ENCODE data around the gene P2RX5. TPM values are rescaled to one million over a fixed set of nuclear protein-coding genes. Genes with fewer than 3 reads are reported as not detected.

The P2RX5 gene
- total and polyA plus RNA-seq, 10 of the 15 experiments (the other 5 are each of a cell fraction or from before 2014, with no cell fraction given): 6.9 to 28.8 (median 19.5) TPM

GRCh38 chr17:3659541-3660111 is 36.3 kb downstream of the P2RX5 start:
- no TSS peak for BruUV-seq (replicated peaks)
- no peak overlapping the region for H3K27ac ChIP-seq (ENCODE audit: control insufficient read depth, insufficient read depth)
- no peaks in the 10 kb centered on the region for H3K4me1 ChIP-seq (ENCODE audit: control insufficient read depth, insufficient read depth, low read length)
- no peaks in the 10 kb centered on the region for H3K9me3 ChIP-seq (replicated peaks; ENCODE audit: control insufficient read depth, insufficient read depth, low read length)
- H3K4me3 ChIP-seq: no peak overlapping the region
- H4K20me1 ChIP-seq (ENCODE audit: control insufficient read depth, insufficient read depth): no peaks in the 10 kb centered on the region
- no peak overlapping the region for H2AFZ ChIP-seq (ENCODE audit: control insufficient read depth, low read depth, low read length)
- in situ Hi-C loops (cut with MboI) (no loop called here), intact Hi-C loops (cut with micrococcal nuclease; ENCODE audit: unreplicated experiment) (loop anchor here (10.0 kb wide), 1 partner anchor 105 kb away; the partner anchor contains the start of gene TRPV3)
- SMC1A ChIA-PET (ENCODE audit: uncharacterized antibody, unreplicated experiment): no interaction called here
- H3K4me2 ChIP-seq (ENCODE audit: control insufficient read depth, insufficient read depth): no peak overlapping the region
- H3K9ac ChIP-seq (ENCODE audit: control insufficient read depth, insufficient read depth, low read length): no peak overlapping the region
- 93% methylated on average over 22 of the region's 22 CpGs for WGBS (ENCODE audit: insufficient coverage, insufficient replicate concordance, low lambda C conversion rate, missing lambda C conversion rate)
- ATAC-seq (no peak), FAIRE-seq (no peak), DNase-seq (ENCODE audit: low read depth, low spot score) (no peak)
- H3K27me3 ChIP-seq (replicated peaks in 1 of 2; ENCODE audit: control insufficient read depth in 2 of 2, insufficient read depth in 2 of 2, low read length in 1 of 2): no peaks in the 10 kb centered on the region
- H3K79me2 ChIP-seq (ENCODE audit: control insufficient read depth, insufficient read depth, low read length): no peaks in the 10 kb centered on the region
- no peaks in the 10 kb centered on the region for H3K36me3 ChIP-seq (ENCODE audit: control insufficient read depth in 2 of 2, insufficient read depth in 2 of 2, low read length in 1 of 2)
- RAD21 ChIA-PET (ENCODE audit: unreplicated experiment): no interaction called here
- POLR2A ChIA-PET: no interaction called here
- TF ChIP-seq SMAD1 (IDR thresholded peaks at IDR 0.05; ENCODE audit: low read depth, partially characterized antibody) (no peak), DPF2 (IDR thresholded peaks at IDR 0.05) (no peak), NKRF (conservative IDR thresholded peaks at IDR 0.05) (no peak), HDGF (IDR thresholded peaks at IDR 0.05) (no peak), USF1 (IDR thresholded peaks at IDR 0.05; ENCODE audit: borderline replicate concordance, extremely low read length, insufficient read depth, low read depth, low read length) (no peak), RAD21 (IDR thresholded peaks at IDR 0.05; ENCODE audit: insufficient read depth, low read depth, low read length) (no peak), MAX (IDR thresholded peaks at IDR 0.05; ENCODE audit: low read depth, low read length) (no peak)
- CTCF ChIA-PET: no interaction called here
